Placental epithelial cell (primary cell): ENCODE measurements around the gene RAD51. TPM values are rescaled to one million over a fixed set of nuclear protein-coding genes. Genes with fewer than 3 reads are reported as not detected.

Experiments
- small RNA-seq: library from RNA; depleted of rRNA; stranded (forward); fragments of <200 nt; gene quantifications from one replicate; pipeline ENCODE3, GENCODE V24; 2012
- total RNA-seq: library from RNA; depleted of rRNA; stranded (reverse); fragments of >200 nt; gene quantifications from 2 replicates; pipeline ENCODE4 v1.2.3, GENCODE V29; 2012

RAD51 gene
- 4.3 and 4.7 TPM in 2 replicates for total RNA-seq

DNA sequence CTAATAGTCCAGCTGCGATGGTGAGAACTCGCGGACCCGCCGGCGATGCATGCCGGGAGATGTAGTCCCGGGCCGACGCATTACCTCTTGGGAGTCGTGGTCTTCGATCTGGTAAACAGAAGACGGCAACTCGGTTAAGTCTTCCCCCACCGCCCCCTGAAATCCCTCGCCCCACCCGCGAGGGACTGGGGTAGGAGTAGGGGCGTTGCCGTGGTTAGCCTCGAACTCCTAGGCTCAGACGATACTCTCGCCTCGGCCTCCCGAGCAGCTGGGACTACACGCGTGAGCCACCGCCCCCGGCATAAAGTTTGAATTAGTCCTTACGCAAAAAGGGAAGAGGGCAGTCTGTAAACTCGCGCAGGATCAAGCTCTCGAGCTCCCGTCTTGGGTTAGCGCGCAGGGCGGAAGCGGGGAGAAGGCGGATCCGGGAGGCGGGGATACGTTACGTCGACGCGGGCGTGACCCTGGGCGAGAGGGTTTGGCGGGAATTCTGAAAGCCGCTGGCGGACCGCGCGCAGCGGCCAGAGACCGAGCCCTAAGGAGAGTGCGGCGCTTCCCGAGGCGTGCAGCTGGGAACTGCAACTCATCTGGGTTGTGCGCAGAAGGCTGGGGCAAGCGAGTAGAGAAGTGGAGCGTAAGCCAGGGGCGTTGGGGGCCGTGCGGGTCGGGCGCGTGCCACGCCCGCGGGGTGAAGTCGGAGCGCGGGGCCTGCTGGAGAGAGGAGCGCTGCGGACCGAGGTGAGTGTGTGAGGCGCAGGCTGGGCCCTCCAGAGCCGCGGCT, at the start of gene RAD51:
RAD51 (plus strand) TSS at position 487 of the 781 bp plus-strand sequence. CDS start 3,585 bp downstream, outside the sequence.

DNA sequence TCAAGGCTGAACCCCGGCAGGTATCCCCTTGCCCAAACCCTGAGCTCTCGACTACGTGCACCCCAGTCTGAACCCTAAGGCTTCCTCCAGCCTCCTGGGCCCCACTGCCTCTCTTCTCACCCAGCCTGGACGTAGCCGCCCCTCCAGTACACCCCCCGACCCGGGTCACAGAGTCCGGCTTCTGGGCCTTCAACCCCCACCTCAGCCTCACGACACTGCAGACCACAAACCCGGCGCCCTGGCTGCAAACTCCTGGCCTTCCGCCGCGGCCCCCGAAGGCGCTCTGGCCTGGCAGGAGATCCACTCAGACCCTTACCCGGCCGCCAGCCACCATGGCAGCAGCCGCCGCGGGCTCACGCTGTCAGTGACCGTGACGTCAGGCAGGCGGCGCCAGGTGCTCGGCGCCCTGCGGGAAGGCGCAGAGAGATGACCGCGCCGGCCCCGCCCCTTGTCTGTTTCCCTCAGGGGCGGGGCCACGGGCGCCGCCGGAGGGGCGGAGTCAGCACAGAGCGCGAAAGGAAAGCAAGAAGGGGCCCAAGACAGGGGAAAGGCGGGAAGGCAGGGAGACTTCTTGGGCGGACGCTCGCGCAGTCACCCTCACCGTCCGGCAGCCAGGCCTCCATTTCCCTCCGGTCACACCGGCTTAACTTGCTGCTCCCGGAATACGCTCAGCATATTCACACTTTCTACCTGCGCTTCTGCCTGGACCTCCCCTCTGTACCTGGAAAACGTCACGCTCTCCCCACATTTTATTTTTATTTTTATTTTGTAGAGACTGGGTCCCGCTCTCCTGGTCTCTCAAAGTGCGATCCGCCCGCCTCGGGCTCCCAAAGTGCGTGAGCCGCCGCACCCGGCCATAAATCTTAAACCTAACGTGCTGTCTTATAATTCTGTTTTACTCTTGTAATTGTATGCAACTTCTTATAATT, 60.2 kb downstream of the RAD51 start, which contains the start of gene RMDN3:
RMDN3 (minus strand) TSS at position 372 of the 929 bp plus-strand sequence. CDS start 471 bp downstream, outside the sequence.

DNA sequence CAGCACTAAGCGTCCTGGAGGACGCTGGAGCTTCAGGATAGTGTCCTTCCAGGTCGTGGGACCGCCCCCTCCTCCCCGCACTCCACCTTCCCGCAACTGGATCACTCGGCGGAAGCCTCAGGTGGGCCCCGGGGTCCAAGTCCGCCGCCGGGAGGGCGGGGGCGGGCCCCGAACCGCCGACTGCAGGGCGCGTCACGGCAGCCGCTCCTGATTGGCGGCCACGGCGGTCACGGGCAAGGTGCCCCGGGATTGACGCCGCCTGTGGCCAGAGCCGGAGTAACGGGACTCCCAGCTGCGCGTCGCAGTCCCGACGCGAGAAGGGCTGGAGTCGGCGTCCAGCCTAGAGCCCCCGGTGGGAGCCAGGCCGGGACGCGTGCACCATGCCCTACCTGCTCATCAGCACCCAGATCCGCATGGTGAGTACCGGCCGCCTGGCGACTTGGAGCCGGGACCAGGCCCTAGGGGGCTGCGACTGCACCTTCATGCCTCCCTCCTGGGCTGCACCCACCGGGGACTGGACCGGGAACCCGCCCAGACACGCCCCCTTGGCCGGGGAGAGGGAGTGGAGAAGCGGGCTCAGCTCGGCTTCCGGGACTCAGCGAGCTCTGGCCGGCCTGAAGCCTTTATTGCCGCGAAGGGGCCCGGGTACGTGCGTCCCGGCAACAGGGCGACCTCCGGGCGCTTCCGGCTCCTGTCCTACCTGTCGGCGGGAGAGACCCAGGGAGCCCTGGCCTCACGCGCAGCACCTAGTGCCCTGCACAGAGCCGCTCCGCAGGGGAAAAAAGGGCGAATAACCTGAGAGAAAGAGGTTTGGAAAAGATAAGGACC, 69.0 kb downstream of the RAD51 start, which contains the start of gene GCHFR:
GCHFR (plus strand) TSS at position 268 of the 828 bp plus-strand sequence; CDS start at position 381, 113 bp downstream.

DNA sequence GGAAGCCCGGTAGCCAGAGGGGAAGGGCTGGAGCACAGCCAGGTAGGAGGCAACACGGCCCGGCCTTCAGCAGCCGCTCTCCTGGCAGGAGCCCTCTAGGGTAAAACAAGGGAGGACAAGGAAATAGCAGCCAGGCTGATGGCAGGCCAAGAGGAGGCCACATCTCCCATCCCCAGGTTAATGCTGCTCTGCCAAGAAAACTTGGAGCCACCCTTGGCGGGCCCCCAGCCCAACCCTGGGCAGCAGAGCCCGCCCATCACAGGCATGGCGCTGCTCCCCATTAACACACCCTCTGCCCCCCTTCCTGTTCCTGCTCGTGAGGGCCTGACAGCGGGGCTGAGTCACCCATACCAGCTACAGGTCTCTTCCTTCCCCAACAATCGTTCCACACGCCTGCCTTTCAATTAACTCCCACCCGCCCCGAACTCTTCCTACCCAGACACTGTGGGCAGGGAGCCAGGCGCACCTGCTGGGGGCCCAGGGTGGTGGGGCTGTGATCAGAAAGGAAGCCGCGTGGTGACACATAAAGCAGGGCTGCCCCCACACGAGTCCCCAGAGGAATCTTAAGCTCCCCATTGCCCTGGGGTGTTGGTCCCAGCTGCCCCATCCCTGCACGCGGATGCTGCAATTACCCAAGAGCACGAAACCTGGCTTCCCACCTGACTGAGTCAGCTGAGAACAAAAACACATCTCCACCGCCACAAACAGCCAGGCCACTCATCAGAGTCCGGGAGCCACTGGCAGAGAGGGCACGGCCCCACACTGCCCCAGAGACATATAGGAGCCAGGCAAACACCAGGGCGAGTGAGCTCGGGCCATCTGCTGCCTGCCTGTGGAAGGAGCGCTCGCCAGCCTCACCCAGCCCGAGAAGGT, 74.5 kb downstream of the RAD51 start, which contains the start of gene C15orf62:
C15orf62 (plus strand) TSS at position 707 of the 873 bp plus-strand sequence. CDS start 516 bp downstream, outside the sequence.

Small RNA genes lying within 50 kb of the gene (small RNA-seq; reads per million reads assigned to genes)
- not detected for gene SUMO2P15

Other genes with a start within 250 kb of the RAD51 start
- 18.5 and 20.4 TPM in 2 replicates for gene CHST14, start 224.2 kb upstream of the RAD51 start, total RNA-seq
- gene CCDC32, start 130.1 kb upstream of the RAD51 start, total RNA-seq = 20.0 and 38.9 TPM in 2 replicates
- 9.4 and 14.6 TPM in 2 replicates for gene RPUSD2, start 125.9 kb upstream of the RAD51 start, total RNA-seq
- gene KNL1, start 100.9 kb upstream of the RAD51 start, total RNA-seq = 3.9 and 10.8 TPM in 2 replicates
- 13.3 and 16.1 TPM in 2 replicates for gene RMDN3, start 60.1 kb downstream of the RAD51 start, total RNA-seq
- gene GCHFR, start 68.9 kb downstream of the RAD51 start, total RNA-seq = 4.3 and 5.5 TPM in 2 replicates
- under 0.01 and 0.33 TPM in 2 replicates for gene C15orf62, start 74.8 kb downstream of the RAD51 start, total RNA-seq
- 27.5 and 29.2 TPM in 2 replicates for gene ZFYVE19, start 111.9 kb downstream of the RAD51 start, total RNA-seq
- 20.0 and 23.9 TPM in 2 replicates for gene DNAJC17, start 112.3 kb downstream of the RAD51 start, total RNA-seq
- gene PPP1R14D, start 133.5 kb downstream of the RAD51 start, total RNA-seq = not detected in 2 replicates
- gene SPINT1, start 148.9 kb downstream of the RAD51 start, total RNA-seq = 122 and 190 TPM in 2 replicates
- 0.33 TPM in 1 of 2 replicates, not detected in the other for gene RHOV, start 179.1 kb downstream of the RAD51 start, total RNA-seq
- 24.3 and 38.9 TPM in 2 replicates for gene VPS18, start 199.3 kb downstream of the RAD51 start, total RNA-seq
- 0.22 TPM in 1 of 2 replicates, not detected in the other for gene DLL4, start 234.2 kb downstream of the RAD51 start, total RNA-seq